Breast epithelium (tissue), 4 donors: Measurements from ENCODE around the gene PON2. TPM values are rescaled to one million over a fixed set of nuclear protein-coding genes. Genes with fewer than 3 reads are reported as not detected.

Experiments used
- DNase-seq, 2 donors: peaks; one replicate each; pipeline ENCODE4 v3.0.0-alpha.2; 2019; ENCODE audit warnings: low spot score in 2 of 2
- H3K27ac ChIP-seq, 2 donors: fragments of 200-600 bp; sonication (generic) in 1 of 2; one replicate each; pipeline ENCODE4 v1.5.1; 2016 to 2019; ENCODE audit warnings: mild to moderate bottlenecking in 1 of 2
- H3K27me3 ChIP-seq, 2 donors: fragments of 200-600 bp; sonication (generic) in 1 of 2; one replicate each; pipeline versions ENCODE4 v1.5.1 to v1.6.0; 2017 to 2019; ENCODE audit warnings: control low read depth in 1 of 2, mild to moderate bottlenecking in 1 of 2
- H3K36me3 ChIP-seq: fragments of 200-600 bp; one replicate; pipeline ENCODE4 v1.5.1; 2019
- H3K4me1 ChIP-seq, 2 donors: fragments of 200-600 bp; sonication (generic); one replicate each; pipeline ENCODE4 v1.5.1; 2016 to 2019; ENCODE audit warnings: control low read depth in 1 of 2
- H3K4me3 ChIP-seq, 3 donors: fragments of 200-600 bp; sonication (generic); 1 replicate in 2 of 3; 2 replicates in 1 of 3; pipeline ENCODE4 v1.5.1; 2016 to 2019; ENCODE audit warnings: mild to moderate bottlenecking in 3 of 3, moderate library complexity in 2 of 3
- H3K9me3 ChIP-seq, 2 donors: fragments of 200-600 bp; sonication (generic) in 1 of 2; one replicate each; pipeline ENCODE4 v1.5.1; 2016 to 2019; ENCODE audit warnings: control low read depth in 1 of 2
- POLR2A ChIP-seq: fragments of 450-650 bp; IDR thresholded peaks from one replicate; pipeline ENCODE4 v1.6.1; 2016; ENCODE audit warnings: antibody characterized with exemption, mild to moderate bottlenecking, moderate library complexity
- POLR2AphosphoS5 ChIP-seq, 3 donors: sonication (generic); formaldehyde crosslinking; IDR thresholded peaks; one replicate each; pipeline ENCODE4 v1.6.1; 2017; ENCODE audit warnings: antibody characterized with exemption in 3 of 3
- intact Hi-C: fragments of 100-400 bp; cut with DNase I; formaldehyde crosslinking; loops from one replicate; pipeline ENCODE4 v1.15.1; 2023; ENCODE audit warnings: low total_unique reads
- total RNA-seq, 3 donors: library from RNA; depleted of rRNA; stranded (reverse); fragments of >200 nt; gene quantifications; one replicate each; pipeline ENCODE4 v1.1.0, GENCODE V29; 2016
- TF ChIP-seq, protein P1 (sequence below), 3 donors: fragments of 450-650 bp; IDR thresholded peaks; one replicate each; pipeline ENCODE4 v1.5.1; 2016 to 2017; ENCODE audit warnings: antibody characterized with exemption in 3 of 3, mild to moderate bottlenecking in 3 of 3, moderate library complexity in 3 of 3

Gene PON2
- total RNA-seq, 3 donors from 2014 or later: 119 to 168 (median 165) TPM

- no peaks in the 10 kb centered on the region for H3K9me3 ChIP-seq
- H3K27me3 ChIP-seq: no peaks in the 10 kb centered on the region
- H3K4me1 ChIP-seq: no peaks in the 10 kb centered on the region
- no peak overlapping the region for H3K27ac ChIP-seq
- intact Hi-C loops: no loop called here
- no peak for DNase-seq
- TF ChIP-seq, protein P1, sequence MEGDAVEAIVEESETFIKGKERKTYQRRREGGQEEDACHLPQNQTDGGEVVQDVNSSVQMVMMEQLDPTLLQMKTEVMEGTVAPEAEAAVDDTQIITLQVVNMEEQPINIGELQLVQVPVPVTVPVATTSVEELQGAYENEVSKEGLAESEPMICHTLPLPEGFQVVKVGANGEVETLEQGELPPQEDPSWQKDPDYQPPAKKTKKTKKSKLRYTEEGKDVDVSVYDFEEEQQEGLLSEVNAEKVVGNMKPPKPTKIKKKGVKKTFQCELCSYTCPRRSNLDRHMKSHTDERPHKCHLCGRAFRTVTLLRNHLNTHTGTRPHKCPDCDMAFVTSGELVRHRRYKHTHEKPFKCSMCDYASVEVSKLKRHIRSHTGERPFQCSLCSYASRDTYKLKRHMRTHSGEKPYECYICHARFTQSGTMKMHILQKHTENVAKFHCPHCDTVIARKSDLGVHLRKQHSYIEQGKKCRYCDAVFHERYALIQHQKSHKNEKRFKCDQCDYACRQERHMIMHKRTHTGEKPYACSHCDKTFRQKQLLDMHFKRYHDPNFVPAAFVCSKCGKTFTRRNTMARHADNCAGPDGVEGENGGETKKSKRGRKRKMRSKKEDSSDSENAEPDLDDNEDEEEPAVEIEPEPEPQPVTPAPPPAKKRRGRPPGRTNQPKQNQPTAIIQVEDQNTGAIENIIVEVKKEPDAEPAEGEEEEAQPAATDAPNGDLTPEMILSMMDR (IDR thresholded peaks at IDR 0.05): no peak
- TF ChIP-seq POLR2AphosphoS5 (IDR thresholded peaks at IDR 0.05) (no peak), POLR2A (no peak)
- H3K4me3 ChIP-seq: no peak overlapping the region
- no peaks in the 10 kb centered on the region for H3K36me3 ChIP-seq
Measured at GRCh38 chr7:95368235-95368634, 66.6 kb downstream of the PON2 start.

DNA sequence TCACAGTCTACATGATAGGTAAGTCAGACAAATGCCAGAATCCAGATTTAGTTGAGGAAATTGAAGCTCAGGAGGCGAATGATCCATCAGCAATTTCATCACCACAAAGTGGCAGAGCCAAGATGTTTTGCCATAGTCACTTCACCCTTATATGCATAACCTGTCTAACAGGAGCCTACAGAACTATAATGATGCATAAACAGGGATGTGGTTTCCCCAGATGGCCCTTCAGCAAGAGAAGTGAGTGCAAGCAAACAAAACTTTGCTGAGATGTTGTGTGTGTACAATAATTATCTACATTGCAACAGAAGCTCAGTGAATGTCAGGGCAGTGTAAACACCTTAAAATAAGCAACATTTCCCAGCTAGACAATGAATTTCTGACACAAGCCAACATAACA is 67.2 kb downstream of the PON2 start:
- H3K27ac ChIP-seq: no peak overlapping the region
- no peak for DNase-seq
- intact Hi-C loops: no loop called here

GRCh38 chr7:95365151-95365550 is 69.7 kb downstream of the PON2 start:
- H3K4me3 ChIP-seq: no peak overlapping the region
- intact Hi-C loops: no loop called here
- TF ChIP-seq POLR2AphosphoS5 (IDR thresholded peaks at IDR 0.05): no peak
- TF ChIP-seq, protein P1 (IDR thresholded peaks at IDR 0.05): no peak
- TF ChIP-seq POLR2A: no peak

More for the DNA sequence above, 67.2 kb downstream of the PON2 start:
- H3K36me3 ChIP-seq: no peaks in the 10 kb centered on the region
- no peaks in the 10 kb centered on the region for H3K4me1 ChIP-seq
- no peaks in the 10 kb centered on the region for H3K9me3 ChIP-seq
- H3K27me3 ChIP-seq: no peaks in the 10 kb centered on the region
- H3K4me3 ChIP-seq: no peak overlapping the region
- TF ChIP-seq, protein P1 (IDR thresholded peaks at IDR 0.05): no peak
- peak in 1 of 3 donors; percentile 25 for TF ChIP-seq POLR2AphosphoS5 (IDR thresholded peaks at IDR 0.05)

GRCh38 chr7:95357623-95358022 is 77.2 kb downstream of the PON2 start:
- H3K27ac ChIP-seq: no peak overlapping the region
- H3K36me3 ChIP-seq: no peaks in the 10 kb centered on the region
- intact Hi-C loops: no loop called here

More at GRCh38 chr7:95365151-95365550, 69.7 kb downstream of the PON2 start:
- Histone ChIP-seq H3K27ac (no peak overlapping the region), H3K36me3 (no peaks in the 10 kb centered on the region), H3K27me3 (no peaks in the 10 kb centered on the region), H3K4me1 (no peaks in the 10 kb centered on the region), H3K9me3 (no peaks in the 10 kb centered on the region)
- no peak for DNase-seq

More at GRCh38 chr7:95357623-95358022, 77.2 kb downstream of the PON2 start:
- peaks cover 4% of the 10 kb centered on the region in 2 donors for H3K9me3 ChIP-seq
- H3K4me1 ChIP-seq: no peaks in the 10 kb centered on the region
- DNase-seq: no peak
- H3K27me3 ChIP-seq: no peaks in the 10 kb centered on the region
- TF ChIP-seq, protein P1 (IDR thresholded peaks at IDR 0.05): no peak
- TF ChIP-seq POLR2AphosphoS5 (IDR thresholded peaks at IDR 0.05): no peak
- TF ChIP-seq POLR2A: no peak
- H3K4me3 ChIP-seq: no peak overlapping the region

Other genes starting within 250 kb of the PON2 start
- under 1 TPM in 2 of 3 donors, not detected in 1; 0.29 to 0.66 TPM for gene PON1, start 110.5 kb downstream of the PON2 start, total RNA-seq
- 10 to 100 TPM in 1 of 3 donors, 1 to 10 TPM in 2; 5.9 to 26.9 (median 8.5) TPM for gene PON3, start 38.7 kb downstream of the PON2 start, total RNA-seq
- gene ASB4, start 50.9 kb upstream of the PON2 start, total RNA-seq: under 1 TPM; 0.16 to 0.33 (median 0.29) TPM
- gene PDK4, start 161.5 kb upstream of the PON2 start, total RNA-seq: 100 to 1,000 TPM; 507 to 797 (median 729) TPM